PC-9 (cell line): Measurements from ENCODE around the gene PSMD14.

ENCODE experiments used
- EZH2 ChIP-seq: fragments of 200-600 bp; sonication (generic); IDR thresholded peaks from 2 replicates; pipeline ENCODE4 v1.8.0; 2017; ENCODE audit warnings: antibody characterized with exemption, low read depth
- TF ChIP-seq, protein P1 (sequence below): fragments of 200-600 bp; sonication (generic); conservative IDR thresholded peaks from 2 replicates; pipeline ENCODE4 v1.6.1; 2017; ENCODE audit warnings: mixed run types, antibody characterized with exemption, mild to moderate bottlenecking, moderate library complexity

DNA sequence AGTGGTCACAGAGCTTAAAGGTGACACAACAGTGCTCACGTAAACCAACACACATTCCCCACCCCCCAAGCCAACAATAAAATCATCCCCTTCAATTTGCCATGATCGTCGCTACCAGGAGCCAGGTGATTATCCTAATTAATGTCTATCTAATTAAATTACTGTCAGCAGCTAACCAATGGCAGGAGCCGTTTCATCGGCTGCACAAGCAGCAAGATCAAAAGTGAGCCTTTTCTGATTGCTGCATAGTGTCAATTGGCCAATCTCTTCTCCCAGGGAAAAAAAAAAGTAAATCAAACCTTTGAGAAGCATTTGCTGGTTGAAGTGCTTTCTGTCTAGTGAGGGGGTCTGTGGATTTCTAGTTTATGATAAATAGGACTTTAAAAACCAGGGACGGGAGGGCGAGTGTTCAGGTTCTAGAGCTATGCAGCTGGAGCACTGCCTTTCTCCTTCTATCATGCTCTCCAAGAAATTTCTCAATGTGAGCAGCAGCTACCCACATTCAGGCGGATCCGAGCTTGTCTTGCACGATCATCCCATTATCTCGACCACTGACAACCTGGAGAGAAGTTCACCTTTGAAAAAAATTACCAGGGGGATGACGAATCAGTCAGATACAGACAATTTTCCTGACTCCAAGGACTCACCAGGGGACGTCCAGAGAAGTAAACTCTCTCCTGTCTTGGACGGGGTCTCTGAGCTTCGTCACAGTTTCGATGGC, 107.9 kb downstream of the PSMD14 start, which contains the start of gene TBR1:
- TF ChIP-seq, protein P1, sequence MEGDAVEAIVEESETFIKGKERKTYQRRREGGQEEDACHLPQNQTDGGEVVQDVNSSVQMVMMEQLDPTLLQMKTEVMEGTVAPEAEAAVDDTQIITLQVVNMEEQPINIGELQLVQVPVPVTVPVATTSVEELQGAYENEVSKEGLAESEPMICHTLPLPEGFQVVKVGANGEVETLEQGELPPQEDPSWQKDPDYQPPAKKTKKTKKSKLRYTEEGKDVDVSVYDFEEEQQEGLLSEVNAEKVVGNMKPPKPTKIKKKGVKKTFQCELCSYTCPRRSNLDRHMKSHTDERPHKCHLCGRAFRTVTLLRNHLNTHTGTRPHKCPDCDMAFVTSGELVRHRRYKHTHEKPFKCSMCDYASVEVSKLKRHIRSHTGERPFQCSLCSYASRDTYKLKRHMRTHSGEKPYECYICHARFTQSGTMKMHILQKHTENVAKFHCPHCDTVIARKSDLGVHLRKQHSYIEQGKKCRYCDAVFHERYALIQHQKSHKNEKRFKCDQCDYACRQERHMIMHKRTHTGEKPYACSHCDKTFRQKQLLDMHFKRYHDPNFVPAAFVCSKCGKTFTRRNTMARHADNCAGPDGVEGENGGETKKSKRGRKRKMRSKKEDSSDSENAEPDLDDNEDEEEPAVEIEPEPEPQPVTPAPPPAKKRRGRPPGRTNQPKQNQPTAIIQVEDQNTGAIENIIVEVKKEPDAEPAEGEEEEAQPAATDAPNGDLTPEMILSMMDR: no peak
- TF ChIP-seq EZH2: no peak
